Natural killer cell (primary cell): Measurements from ENCODE around the gene PEX5L. TPM values are rescaled to one million over a fixed set of nuclear protein-coding genes. Genes with fewer than 3 reads are reported as not detected.

Experiments used
- ATAC-seq, 3 donors: fragments of 150-1000 bp in 2 of 3; fragments of 200-7000 bp in 1 of 3; cut with Tn5 transposase; 1 replicate in 1 of 3; 2 replicates in 2 of 3; pipeline ENCODE4 v1.10.0; 2021; ENCODE audit warnings: mild to moderate bottlenecking in 2 of 3, moderate library complexity in 2 of 3
- DNase-seq, 2 donors: peaks; one replicate each; pipeline versions ENCODE4 v3.0.0 to v3.0.0-alpha.2; 2013 to 2021; ENCODE audit warnings: mixed read lengths in 1 of 2
- H3K27ac ChIP-seq: one replicate; pipeline ENCODE4 v1.5.1; 2013; ENCODE audit warnings: mild to moderate bottlenecking, low read length
- H3K27me3 ChIP-seq: one replicate; pipeline ENCODE4 v1.6.1; 2013; ENCODE audit warnings: low read length; ENCODE audit not compliant: control insufficient read depth, insufficient read depth
- H3K36me3 ChIP-seq: one replicate; pipeline ENCODE4 v1.6.1; 2013; ENCODE audit warnings: low read length; ENCODE audit not compliant: control insufficient read depth, insufficient read depth
- H3K4me1 ChIP-seq: one replicate; pipeline ENCODE4 v1.6.1; 2013; ENCODE audit warnings: low read length; ENCODE audit not compliant: control insufficient read depth, insufficient read depth
- H3K4me3 ChIP-seq: one replicate; pipeline ENCODE4 v1.5.1; 2013; ENCODE audit warnings: low read length
- H3K9me3 ChIP-seq: one replicate; pipeline ENCODE4 v1.6.1; 2013; ENCODE audit warnings: low read length; ENCODE audit not compliant: control insufficient read depth, insufficient read depth
- H3K27ac Mint-ChIP-seq, 2 donors: one replicate each; pipeline ENCODE4 v1.8.0; 2022; ENCODE audit warnings: mild to moderate bottlenecking in 2 of 2, mixed read lengths in 2 of 2, moderate library complexity in 1 of 2
- H3K27me3 Mint-ChIP-seq, 2 donors: one replicate each; pipeline ENCODE4 v1.8.0; 2022; ENCODE audit warnings: low read depth in 2 of 2, mixed read lengths in 2 of 2
- H3K36me3 Mint-ChIP-seq: one replicate; pipeline ENCODE4 v1.8.0; 2022; ENCODE audit warnings: mixed read lengths
- H3K4me1 Mint-ChIP-seq, 2 donors: one replicate each; pipeline ENCODE4 v1.8.0; 2022; ENCODE audit warnings: mixed read lengths in 2 of 2
- H3K4me3 Mint-ChIP-seq: one replicate; pipeline ENCODE4 v1.8.0; 2022; ENCODE audit warnings: mild to moderate bottlenecking, moderate library complexity, mixed read lengths
- H3K9me3 Mint-ChIP-seq, 2 donors: one replicate each; pipeline ENCODE4 v1.8.0; 2022; ENCODE audit warnings: mixed read lengths in 2 of 2
- CTCF ChIP-seq: fragments of 200-600 bp; IDR thresholded peaks from one replicate; pipeline ENCODE4 v1.8.0; 2022; ENCODE audit warnings: antibody characterized with exemption
- WGBS: methylation state at CpG from one replicate; pipeline ENCODE4 v1.1.7; 2013; ENCODE audit warnings: missing lambda C conversion rate; ENCODE audit not compliant: insufficient coverage; 5-methylcytosine and 5-hydroxymethylcytosine counted together
- intact Hi-C: fragments of 100-400 bp; cut with micrococcal nuclease; formaldehyde crosslinking; loops from one replicate; pipeline ENCODE4 v1.14.2; 2022
- total RNA-seq, 4 donors: library from RNA; stranded (reverse); fragments of 120-200 nt in 1 of 4; gene quantifications; one replicate each; pipeline versions ENCODE4 v1.2.3 to v1.2.4, GENCODE V29; 2013 to 2022

PEX5L gene
- total RNA-seq, 3 donors from 2014 or later (not counting 1 experiment from before 2014, with no cell fraction given), result not detected

- no peaks in the 10 kb centered on the region for H3K9me3 ChIP-seq
- Mint-ChIP-seq H3K9me3 (no peaks in the 10 kb centered on the region), H3K27me3 (no peaks in the 10 kb centered on the region), H3K4me3 (no peak overlapping the region), H3K4me1 (no peaks in the 10 kb centered on the region), H3K27ac (no peak overlapping the region), H3K36me3 (no peaks in the 10 kb centered on the region)
- H3K27me3 ChIP-seq, result peaks cover 3% of the 10 kb centered on the region
- no peaks in the 10 kb centered on the region for H3K4me1 ChIP-seq
- 82% methylated on average over 6 of the region's 6 CpGs for WGBS
- no peak overlapping the region for H3K4me3 ChIP-seq
- no peak for ATAC-seq
- H3K36me3 ChIP-seq, result no peaks in the 10 kb centered on the region
- intact Hi-C loops, result no loop called here
- no peak for DNase-seq
- no peak for TF ChIP-seq CTCF
- H3K27ac ChIP-seq, result no peak overlapping the region
These were observed 93.4 kb downstream of the PEX5L start for GRCh38 chr3:179943117-179943880.

GRCh38 chr3:179942553-179943075 is 94.1 kb downstream of the PEX5L start:
- DNase-seq (no peak), ATAC-seq (no peak)
- Mint-ChIP-seq H3K4me3 (no peak overlapping the region), H3K9me3 (no peaks in the 10 kb centered on the region), H3K4me1 (no peaks in the 10 kb centered on the region), H3K36me3 (no peaks in the 10 kb centered on the region), H3K27me3 (no peaks in the 10 kb centered on the region), H3K27ac (no peak overlapping the region)
- Histone ChIP-seq H3K9me3 (no peaks in the 10 kb centered on the region), H3K4me1 (no peaks in the 10 kb centered on the region), H3K27me3 (peaks cover 3% of the 10 kb centered on the region), H3K36me3 (no peaks in the 10 kb centered on the region), H3K27ac (no peak overlapping the region), H3K4me3 (no peak overlapping the region)
- no peak for TF ChIP-seq CTCF
- intact Hi-C loops, result no loop called here
- WGBS, result 50% methylated on average over 9 of the region's 11 CpGs

- H3K27me3 Mint-ChIP-seq, result no peaks in the 10 kb centered on the region
- H3K9me3 Mint-ChIP-seq, result no peaks in the 10 kb centered on the region
- H3K4me3 Mint-ChIP-seq, result no peak overlapping the region
- H3K36me3 Mint-ChIP-seq, result no peaks in the 10 kb centered on the region
- H3K27ac Mint-ChIP-seq, result no peak overlapping the region
- no peak for ATAC-seq
- WGBS, result 78% methylated on average over 2 of the region's 2 CpGs
- TF ChIP-seq CTCF, result no peak
- H3K27me3 ChIP-seq, result no peaks in the 10 kb centered on the region
- DNase-seq, result no peak
- no peaks in the 10 kb centered on the region for H3K4me1 ChIP-seq
- no peaks in the 10 kb centered on the region for H3K4me1 Mint-ChIP-seq
- no peak overlapping the region for H3K4me3 ChIP-seq
- H3K27ac ChIP-seq, result no peak overlapping the region
- no peaks in the 10 kb centered on the region for H3K9me3 ChIP-seq
- H3K36me3 ChIP-seq, result no peaks in the 10 kb centered on the region
- intact Hi-C loops, result no loop called here
These were observed 101.0 kb downstream of the PEX5L start for GRCh38 chr3:179935710-179936109.
